DND-41 (cell line): ENCODE measurements around the gene CLSTN2.

Experiments used
- ATAC-seq: fragments of 200-7000 bp; cut with Tn5 transposase; 3 replicates; pipeline ENCODE4 v1.9.1; 2021; ENCODE audit warnings: low read depth; ENCODE audit not compliant: insufficient read depth
- DNase-seq: peaks from one replicate; pipeline ENCODE4 v3.0.0-alpha.2; 2020
- H2AFZ ChIP-seq: 2 replicates; pipeline ENCODE4 v1.6.0; 2012; ENCODE audit warnings: low read depth, low read length
- H3K27ac ChIP-seq: 2 replicates; pipeline ENCODE4 v1.5.1; 2012; ENCODE audit warnings: low read length, inconsistent platforms
- H3K27me3 ChIP-seq: fragments of 200-600 bp; sonication (generic); 2 replicates; pipeline ENCODE4 v1.6.0; 2012; ENCODE audit warnings: low read length, mild to moderate bottlenecking, inconsistent platforms; ENCODE audit not compliant: insufficient read depth, poor library complexity
- H3K36me3 ChIP-seq: 2 replicates; pipeline ENCODE4 v1.5.1; 2012; ENCODE audit warnings: low read length, inconsistent platforms; ENCODE audit not compliant: insufficient read depth
- H3K4me1 ChIP-seq: 2 replicates; pipeline ENCODE4 v1.5.1; 2012; ENCODE audit warnings: mild to moderate bottlenecking, low read length; ENCODE audit not compliant: insufficient read depth
- H3K4me2 ChIP-seq: 2 replicates; pipeline ENCODE4 v1.6.0; 2012; ENCODE audit warnings: mild to moderate bottlenecking, moderate library complexity, low read length, inconsistent platforms; ENCODE audit not compliant: insufficient read depth
- H3K4me3 ChIP-seq, 2 experiments: fragments of 200-600 bp in 1 of 2; shearing (Covaris generic) in 1 of 2; 2 replicates each; pipeline ENCODE4 v1.5.1; 2012 to 2016; ENCODE audit warnings: inconsistent platforms in 2 of 2, low read length in 2 of 2, mild to moderate bottlenecking in 2 of 2, low read depth in 1 of 2, moderate library complexity in 1 of 2
- H3K79me2 ChIP-seq: 2 replicates; pipeline ENCODE4 v1.6.0; 2012; ENCODE audit warnings: low read length, inconsistent platforms; ENCODE audit not compliant: insufficient read depth
- H3K9ac ChIP-seq: 2 replicates; pipeline ENCODE4 v1.6.0; 2012; ENCODE audit warnings: low read depth, mild to moderate bottlenecking, inconsistent platforms, low read length, moderate library complexity
- H3K9me3 ChIP-seq: 2 replicates; pipeline ENCODE4 v1.5.1; 2012; ENCODE audit warnings: low read length, moderate library complexity, mild to moderate bottlenecking, inconsistent platforms; ENCODE audit not compliant: insufficient read depth, severe bottlenecking
- H4K20me1 ChIP-seq: 2 replicates; pipeline ENCODE4 v1.6.0; 2012; ENCODE audit warnings: low read length; ENCODE audit not compliant: insufficient read depth
- EZH2 ChIP-seq: IDR thresholded peaks from 3 replicates; pipeline ENCODE4 v1.6.1; 2012; ENCODE audit warnings: borderline replicate concordance, low read depth, mild to moderate bottlenecking, moderate library complexity, low read length, inconsistent platforms; ENCODE audit not compliant: severe bottlenecking
- TF ChIP-seq, protein P1 (sequence below): IDR thresholded peaks from 2 replicates; pipeline ENCODE4 v1.5.1; 2012; ENCODE audit warnings: borderline replicate concordance, low read length, moderate library complexity, mild to moderate bottlenecking; ENCODE audit not compliant: poor library complexity, severe bottlenecking; ENCODE audit errors: extremely low read depth

The CLSTN2 gene

DNA sequence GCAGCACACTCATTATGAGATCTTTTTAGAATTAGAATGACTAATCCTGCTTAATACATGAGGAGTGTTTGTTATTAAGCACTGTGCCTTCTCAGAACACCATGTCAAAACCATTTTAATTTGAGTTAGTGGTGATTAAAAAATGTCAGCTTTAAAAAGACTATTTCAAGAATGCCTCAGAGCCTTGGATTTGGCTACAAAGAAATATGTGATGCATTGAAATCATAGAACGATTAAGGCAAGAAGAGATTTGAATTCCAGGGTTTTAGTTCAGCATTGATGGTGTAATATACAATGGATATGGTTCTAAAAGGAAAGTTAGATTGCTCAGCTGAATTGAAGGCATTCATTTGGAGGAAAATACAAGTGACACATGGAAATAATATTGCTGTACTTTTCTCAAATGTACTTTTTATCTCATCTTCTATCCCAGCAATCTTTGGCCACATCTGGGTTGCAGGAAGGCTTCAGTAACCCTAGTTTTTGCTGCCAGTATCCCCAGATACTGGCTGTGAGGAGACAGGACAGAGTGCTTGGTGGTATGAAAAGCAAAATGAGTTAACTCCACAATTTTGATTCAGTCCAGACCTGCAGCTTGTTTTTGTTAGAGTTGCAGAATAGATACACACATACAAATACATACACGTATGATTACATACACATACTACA, 303.8 kb downstream of the CLSTN2 start:
- Histone ChIP-seq H2AFZ (no peak overlapping the region), H3K79me2 (no peaks in the 10 kb centered on the region), H4K20me1 (no peaks in the 10 kb centered on the region), H3K36me3 (no peaks in the 10 kb centered on the region), H3K4me3 (no peak overlapping the region), H3K27ac (no peak overlapping the region), H3K4me2 (no peak overlapping the region), H3K4me1 (no peaks in the 10 kb centered on the region), H3K27me3 (peaks cover 3% of the 10 kb centered on the region), H3K9me3 (no peaks in the 10 kb centered on the region), H3K9ac (no peak overlapping the region)
- TF ChIP-seq EZH2, result no peak
- TF ChIP-seq, protein P1, sequence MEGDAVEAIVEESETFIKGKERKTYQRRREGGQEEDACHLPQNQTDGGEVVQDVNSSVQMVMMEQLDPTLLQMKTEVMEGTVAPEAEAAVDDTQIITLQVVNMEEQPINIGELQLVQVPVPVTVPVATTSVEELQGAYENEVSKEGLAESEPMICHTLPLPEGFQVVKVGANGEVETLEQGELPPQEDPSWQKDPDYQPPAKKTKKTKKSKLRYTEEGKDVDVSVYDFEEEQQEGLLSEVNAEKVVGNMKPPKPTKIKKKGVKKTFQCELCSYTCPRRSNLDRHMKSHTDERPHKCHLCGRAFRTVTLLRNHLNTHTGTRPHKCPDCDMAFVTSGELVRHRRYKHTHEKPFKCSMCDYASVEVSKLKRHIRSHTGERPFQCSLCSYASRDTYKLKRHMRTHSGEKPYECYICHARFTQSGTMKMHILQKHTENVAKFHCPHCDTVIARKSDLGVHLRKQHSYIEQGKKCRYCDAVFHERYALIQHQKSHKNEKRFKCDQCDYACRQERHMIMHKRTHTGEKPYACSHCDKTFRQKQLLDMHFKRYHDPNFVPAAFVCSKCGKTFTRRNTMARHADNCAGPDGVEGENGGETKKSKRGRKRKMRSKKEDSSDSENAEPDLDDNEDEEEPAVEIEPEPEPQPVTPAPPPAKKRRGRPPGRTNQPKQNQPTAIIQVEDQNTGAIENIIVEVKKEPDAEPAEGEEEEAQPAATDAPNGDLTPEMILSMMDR, result no peak
- ATAC-seq (no peak), DNase-seq (no peak)

DNA sequence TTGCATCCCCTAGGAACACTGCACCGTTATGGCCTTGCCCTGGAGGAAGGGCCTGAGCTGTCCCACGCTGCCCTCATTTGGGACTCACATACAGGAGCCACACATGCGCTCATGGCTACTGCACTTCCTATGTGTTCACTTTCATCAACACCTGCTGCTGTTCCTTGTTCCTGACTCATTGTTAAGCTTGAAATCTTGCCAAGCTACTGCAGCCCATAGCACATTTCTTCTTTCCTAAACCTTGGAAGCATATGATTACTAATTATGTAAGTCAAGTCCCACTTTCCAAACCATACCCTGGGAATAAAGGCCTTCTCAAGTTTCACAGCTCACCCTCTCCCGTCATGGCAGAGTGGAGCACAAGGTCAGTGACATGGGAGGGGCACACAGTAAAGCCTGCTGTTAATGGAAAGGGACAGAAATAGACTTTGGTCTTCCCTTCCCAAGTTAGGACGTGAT, 307.9 kb downstream of the CLSTN2 start:
- Histone ChIP-seq H3K4me1 (no peaks in the 10 kb centered on the region), H4K20me1 (no peaks in the 10 kb centered on the region), H3K4me3 (no peak overlapping the region), H3K9ac (no peak overlapping the region), H3K9me3 (no peaks in the 10 kb centered on the region), H3K27ac (no peak overlapping the region), H2AFZ (no peak overlapping the region), H3K79me2 (no peaks in the 10 kb centered on the region), H3K36me3 (no peaks in the 10 kb centered on the region), H3K27me3 (peaks cover 7% of the 10 kb centered on the region), H3K4me2 (no peak overlapping the region)
- ATAC-seq, result no peak
- TF ChIP-seq, protein P1, result no peak
- TF ChIP-seq EZH2, result no peak
- DNase-seq, result no peak

DNA sequence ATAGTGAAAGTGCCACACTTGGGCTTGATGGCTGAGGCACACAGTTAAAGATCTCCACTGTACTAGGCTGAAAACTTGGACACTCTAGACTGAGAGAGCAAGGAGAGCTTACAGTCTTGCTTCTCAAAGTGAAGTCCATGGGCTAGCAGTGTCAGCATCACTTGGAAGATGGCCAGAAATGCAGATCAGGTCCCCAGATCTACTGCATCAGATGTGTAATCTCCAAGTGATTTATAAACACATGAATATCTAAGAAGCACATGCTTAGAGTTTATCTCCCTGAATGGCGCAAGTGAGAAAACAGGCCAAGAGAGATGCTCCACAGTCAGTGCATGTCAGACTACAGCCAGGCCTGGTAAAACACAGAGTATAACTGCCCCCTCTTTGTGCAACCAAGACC, 308.6 kb downstream of the CLSTN2 start:
- Histone ChIP-seq H3K79me2 (no peaks in the 10 kb centered on the region), H2AFZ (no peak overlapping the region), H4K20me1 (no peaks in the 10 kb centered on the region), H3K4me3 (no peak overlapping the region), H3K9me3 (no peaks in the 10 kb centered on the region), H3K36me3 (no peaks in the 10 kb centered on the region), H3K4me1 (no peaks in the 10 kb centered on the region), H3K27me3 (peaks cover 7% of the 10 kb centered on the region), H3K9ac (no peak overlapping the region), H3K27ac (no peak overlapping the region), H3K4me2 (no peak overlapping the region)
- TF ChIP-seq, protein P1, result no peak
- no peak for TF ChIP-seq EZH2
- ATAC-seq (no peak), DNase-seq (no peak)
